A549 treated with Mapracorat at 1 μM for 4 hours (cell line): Measurements from ENCODE around the gene HBZ. TPM values are rescaled to one million over a fixed set of nuclear protein-coding genes. Genes with fewer than 3 reads are reported as not detected.

Experiments
- total RNA-seq: library from RNA; stranded (reverse); fragments of 200-300 nt; extraction: Qiagen RNA extraction; gene quantifications from 5 replicates; pipeline ENCODE4 v1.2.3, GENCODE V29; 2022

The HBZ gene
- total RNA-seq, result 0.19 TPM in 1 of 5 replicates, not detected in the others

DNA sequence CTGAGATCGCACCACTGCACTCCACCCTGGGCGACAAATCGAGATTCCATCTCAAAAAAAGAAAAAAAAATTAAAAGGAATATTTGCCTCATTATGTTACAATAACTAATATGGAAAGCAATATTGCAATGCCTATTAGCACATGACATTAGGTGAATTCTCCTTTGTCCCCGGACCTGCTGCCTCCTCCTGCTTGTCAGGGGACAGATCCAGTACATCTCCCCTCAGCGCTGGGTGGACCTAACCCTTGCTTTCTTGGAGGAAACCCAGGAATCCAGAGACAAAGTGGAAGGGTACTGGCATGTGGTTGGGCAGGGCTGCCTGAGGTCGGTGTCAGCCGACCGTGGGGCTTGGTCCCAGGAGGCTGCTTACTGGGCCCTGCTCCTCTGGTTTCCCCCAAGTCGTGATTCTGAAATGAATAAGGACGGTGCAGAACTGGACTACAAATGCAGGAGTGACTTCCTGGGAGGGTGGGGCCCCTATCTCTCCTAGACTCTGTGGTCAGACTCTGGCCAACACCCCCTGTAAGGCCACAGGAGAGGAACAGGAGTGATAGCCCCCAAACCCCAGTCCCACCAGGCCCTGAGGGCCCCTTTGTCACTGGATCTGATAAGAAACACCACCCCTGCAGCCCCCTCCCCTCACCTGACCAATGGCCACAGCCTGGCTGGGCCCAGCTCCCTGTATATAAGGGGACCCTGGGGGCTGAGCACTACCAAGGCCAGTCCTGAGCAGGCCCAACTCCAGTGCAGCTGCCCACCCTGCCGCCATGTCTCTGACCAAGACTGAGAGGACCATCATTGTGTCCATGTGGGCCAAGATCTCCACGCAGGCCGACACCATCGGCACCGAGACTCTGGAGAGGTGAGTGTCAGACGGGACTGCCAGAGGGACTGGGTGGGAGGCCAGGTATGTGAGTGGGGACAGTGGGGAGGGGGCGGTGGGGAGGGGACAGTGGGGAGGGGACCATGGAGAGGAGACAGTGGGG, at the start of gene HBZ:
HBZ (plus strand) TSS at position 504 of the 988 bp plus-strand sequence; CDS start at position 770, 266 bp downstream.

DNA sequence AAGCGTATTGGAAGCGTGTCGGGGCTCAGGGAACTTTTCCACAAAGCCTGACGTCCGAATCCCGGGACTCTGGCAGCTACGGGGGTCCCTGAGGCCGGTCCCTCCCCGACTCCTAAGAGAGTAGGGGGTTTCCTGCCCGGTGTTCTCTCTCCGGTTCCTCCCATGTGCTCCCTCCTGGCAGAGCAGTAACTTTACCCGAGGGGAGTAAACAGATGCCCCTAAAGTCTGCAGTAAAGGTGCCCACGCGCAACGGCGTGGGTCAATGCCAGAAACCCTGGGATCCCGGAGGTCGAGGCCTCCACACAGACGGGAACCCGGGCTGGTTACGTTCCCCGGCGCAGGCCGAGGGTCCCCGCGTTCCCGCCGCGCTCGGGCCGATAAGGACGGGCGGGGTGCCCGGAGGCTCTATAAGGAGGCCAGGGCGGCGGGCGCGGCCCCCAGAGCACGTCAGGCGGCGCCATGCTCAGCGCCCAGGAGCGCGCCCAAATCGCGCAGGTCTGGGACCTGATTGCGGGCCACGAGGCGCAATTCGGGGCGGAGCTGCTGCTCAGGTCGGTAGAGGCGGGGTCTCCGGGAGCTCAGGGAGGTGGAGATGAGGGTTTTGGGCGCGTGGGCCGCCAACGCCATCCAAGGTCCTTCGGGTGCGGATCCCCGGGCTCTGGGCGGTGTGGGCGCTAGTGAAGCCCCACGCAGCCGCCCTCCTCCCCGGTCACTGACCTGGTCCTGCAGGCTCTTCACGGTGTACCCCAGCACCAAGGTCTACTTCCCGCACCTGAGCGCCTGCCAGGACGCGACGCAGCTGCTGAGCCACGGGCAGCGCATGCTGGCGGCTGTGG, 13.3 kb downstream of the HBZ start, which contains the start of gene HBM:
HBM (plus strand) TSS at position 440 of the 836 bp plus-strand sequence; CDS start at position 460, 20 bp downstream.

DNA sequence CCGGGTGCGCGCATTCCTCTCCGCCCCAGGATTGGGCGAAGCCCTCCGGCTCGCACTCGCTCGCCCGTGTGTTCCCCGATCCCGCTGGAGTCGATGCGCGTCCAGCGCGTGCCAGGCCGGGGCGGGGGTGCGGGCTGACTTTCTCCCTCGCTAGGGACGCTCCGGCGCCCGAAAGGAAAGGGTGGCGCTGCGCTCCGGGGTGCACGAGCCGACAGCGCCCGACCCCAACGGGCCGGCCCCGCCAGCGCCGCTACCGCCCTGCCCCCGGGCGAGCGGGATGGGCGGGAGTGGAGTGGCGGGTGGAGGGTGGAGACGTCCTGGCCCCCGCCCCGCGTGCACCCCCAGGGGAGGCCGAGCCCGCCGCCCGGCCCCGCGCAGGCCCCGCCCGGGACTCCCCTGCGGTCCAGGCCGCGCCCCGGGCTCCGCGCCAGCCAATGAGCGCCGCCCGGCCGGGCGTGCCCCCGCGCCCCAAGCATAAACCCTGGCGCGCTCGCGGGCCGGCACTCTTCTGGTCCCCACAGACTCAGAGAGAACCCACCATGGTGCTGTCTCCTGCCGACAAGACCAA, 20.0 kb downstream of the HBZ start, which contains the start of gene HBA2:
HBA2 (plus strand) TSS at position 503 of the 568 bp plus-strand sequence; CDS start at position 540, 37 bp downstream.

DNA sequence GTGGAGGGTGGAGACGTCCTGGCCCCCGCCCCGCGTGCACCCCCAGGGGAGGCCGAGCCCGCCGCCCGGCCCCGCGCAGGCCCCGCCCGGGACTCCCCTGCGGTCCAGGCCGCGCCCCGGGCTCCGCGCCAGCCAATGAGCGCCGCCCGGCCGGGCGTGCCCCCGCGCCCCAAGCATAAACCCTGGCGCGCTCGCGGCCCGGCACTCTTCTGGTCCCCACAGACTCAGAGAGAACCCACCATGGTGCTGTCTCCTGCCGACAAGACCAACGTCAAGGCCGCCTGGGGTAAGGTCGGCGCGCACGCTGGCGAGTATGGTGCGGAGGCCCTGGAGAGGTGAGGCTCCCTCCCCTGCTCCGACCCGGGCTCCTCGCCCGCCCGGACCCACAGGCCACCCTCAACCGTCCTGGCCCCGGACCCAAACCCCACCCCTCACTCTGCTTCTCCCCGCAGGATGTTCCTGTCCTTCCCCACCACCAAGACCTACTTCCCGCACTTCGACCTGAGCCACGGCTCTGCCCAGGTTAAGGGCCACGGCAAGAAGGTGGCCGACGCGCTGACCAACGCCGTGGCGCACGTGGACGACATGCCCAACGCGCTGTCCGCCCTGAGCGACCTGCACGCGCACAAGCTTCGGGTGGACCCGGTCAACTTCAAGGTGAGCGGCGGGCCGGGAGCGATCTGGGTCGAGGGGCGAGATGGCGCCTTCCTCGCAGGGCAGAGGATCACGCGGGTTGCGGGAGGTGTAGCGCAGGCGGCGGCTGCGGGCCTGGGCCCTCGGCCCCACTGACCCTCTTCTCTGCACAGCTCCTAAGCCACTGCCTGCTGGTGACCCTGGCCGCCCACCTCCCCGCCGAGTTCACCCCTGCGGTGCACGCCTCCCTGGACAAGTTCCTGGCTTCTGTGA, 24.3 kb downstream of the HBZ start, which contains the start of gene HBA1:
HBA1 (plus strand) TSS at position 204 of the 906 bp plus-strand sequence; CDS start at position 241, 37 bp downstream.

DNA sequence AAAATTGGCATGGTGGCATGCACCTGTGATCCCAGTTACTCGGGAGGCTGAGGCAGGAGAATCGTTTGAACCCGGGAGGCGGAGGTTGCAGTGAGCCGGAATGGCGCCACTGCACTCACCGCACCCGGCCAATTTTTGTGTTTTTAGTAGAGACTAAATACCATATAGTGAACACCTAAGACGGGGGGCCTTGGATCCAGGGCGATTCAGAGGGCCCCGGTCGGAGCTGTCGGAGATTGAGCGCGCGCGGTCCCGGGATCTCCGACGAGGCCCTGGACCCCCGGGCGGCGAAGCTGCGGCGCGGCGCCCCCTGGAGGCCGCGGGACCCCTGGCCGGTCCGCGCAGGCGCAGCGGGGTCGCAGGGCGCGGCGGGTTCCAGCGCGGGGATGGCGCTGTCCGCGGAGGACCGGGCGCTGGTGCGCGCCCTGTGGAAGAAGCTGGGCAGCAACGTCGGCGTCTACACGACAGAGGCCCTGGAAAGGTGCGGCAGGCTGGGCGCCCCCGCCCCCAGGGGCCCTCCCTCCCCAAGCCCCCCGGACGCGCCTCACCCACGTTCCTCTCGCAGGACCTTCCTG, 27.7 kb downstream of the HBZ start, which contains the start of gene HBQ1:
HBQ1 (plus strand) TSS at position 359 of the 575 bp plus-strand sequence; CDS start at position 387, 28 bp downstream.

Other genes starting within 250 kb of the HBZ start
- 32.4 to 39.7 TPM (median 35.7 TPM) in 5 replicates for gene POLR3K, start 99.0 kb upstream of the HBZ start, total RNA-seq
- 64.7 to 76.8 TPM (median 70.2 TPM) in 5 replicates for gene SNRNP25, start 98.8 kb upstream of the HBZ start, total RNA-seq
- 22.6 to 32.3 TPM (median 29.3 TPM) in 5 replicates for gene RHBDF1, start 80.0 kb upstream of the HBZ start, total RNA-seq
- gene MPG, start 74.4 kb upstream of the HBZ start, total RNA-seq, result 55.2 to 81.0 TPM (median 72.5 TPM) in 5 replicates
- gene NPRL3, start 14.0 kb upstream of the HBZ start, total RNA-seq, result 21.0 to 29.7 TPM (median 26.8 TPM) in 5 replicates
- gene HBM, start 13.3 kb downstream of the HBZ start, total RNA-seq, result not detected in 5 replicates
- gene HBA2, start 20.2 kb downstream of the HBZ start, total RNA-seq, result 0.47 to 0.97 TPM (median 0.68 TPM) in 4 of 5 replicates, not detected in the other
- gene HBA1, start 24.0 kb downstream of the HBZ start, total RNA-seq, result 0.87 to 2.8 TPM (median 1.5 TPM) in 4 of 5 replicates, not detected in the other
- 4.6 to 8.2 TPM (median 7.1 TPM) in 5 replicates for gene HBQ1, start 27.8 kb downstream of the HBZ start, total RNA-seq
- 41.1 to 48.4 TPM (median 46.1 TPM) in 5 replicates for gene LUC7L, start 76.8 kb downstream of the HBZ start, total RNA-seq
- 40.8 to 49.2 TPM (median 48.4 TPM) in 5 replicates for gene FAM234A, start 82.2 kb downstream of the HBZ start, total RNA-seq
- gene RGS11, start 123.3 kb downstream of the HBZ start, total RNA-seq, result 3.4 to 5.4 TPM (median 4.9 TPM) in 5 replicates
- gene ARHGDIG, start 127.9 kb downstream of the HBZ start, total RNA-seq, result 2.7 to 3.4 TPM (median 3.2 TPM) in 5 replicates
- 0.11 to 0.65 TPM (median 0.42 TPM) in 5 replicates for gene PDIA2, start 130.5 kb downstream of the HBZ start, total RNA-seq
- 24.5 to 34.7 TPM (median 31.7 TPM) in 5 replicates for gene AXIN1, start 200.1 kb downstream of the HBZ start, total RNA-seq
- 121 to 139 TPM (median 132 TPM) in 5 replicates for gene MRPL28, start 217.9 kb downstream of the HBZ start, total RNA-seq
- gene PGAP6, start 229.3 kb downstream of the HBZ start, total RNA-seq, result 28.8 to 39.8 TPM (median 37.5 TPM) in 5 replicates
- gene NME4, start 244.6 kb downstream of the HBZ start, total RNA-seq, result 288 to 451 TPM (median 424 TPM) in 5 replicates
- gene DECR2, start 249.2 kb downstream of the HBZ start, total RNA-seq, result 20.9 to 31.4 TPM (median 26.9 TPM) in 5 replicates